T-helper 2 cell (primary cell): ENCODE results near the gene FTO.
"Not testable (repeated sequence)": the region's sequence is repeated elsewhere in the genome, so short reads cannot be mapped to it uniquely, and the experiment has no call there.

ENCODE experiments used
- DNase-seq, 5 experiments: peaks; one replicate each; pipeline versions ENCODE4 v3.0.0 to v3.0.0-alpha.2; 2012 to 2022
- total RNA-seq, 2 donors: gene quantifications; one replicate each; lab custom pipeline; 2026; lab: John Stamatoyannopoulos, UW

FTO gene
- total RNA-seq, result 38.3 to 46.7 reads per million in 2 donors

DNA sequence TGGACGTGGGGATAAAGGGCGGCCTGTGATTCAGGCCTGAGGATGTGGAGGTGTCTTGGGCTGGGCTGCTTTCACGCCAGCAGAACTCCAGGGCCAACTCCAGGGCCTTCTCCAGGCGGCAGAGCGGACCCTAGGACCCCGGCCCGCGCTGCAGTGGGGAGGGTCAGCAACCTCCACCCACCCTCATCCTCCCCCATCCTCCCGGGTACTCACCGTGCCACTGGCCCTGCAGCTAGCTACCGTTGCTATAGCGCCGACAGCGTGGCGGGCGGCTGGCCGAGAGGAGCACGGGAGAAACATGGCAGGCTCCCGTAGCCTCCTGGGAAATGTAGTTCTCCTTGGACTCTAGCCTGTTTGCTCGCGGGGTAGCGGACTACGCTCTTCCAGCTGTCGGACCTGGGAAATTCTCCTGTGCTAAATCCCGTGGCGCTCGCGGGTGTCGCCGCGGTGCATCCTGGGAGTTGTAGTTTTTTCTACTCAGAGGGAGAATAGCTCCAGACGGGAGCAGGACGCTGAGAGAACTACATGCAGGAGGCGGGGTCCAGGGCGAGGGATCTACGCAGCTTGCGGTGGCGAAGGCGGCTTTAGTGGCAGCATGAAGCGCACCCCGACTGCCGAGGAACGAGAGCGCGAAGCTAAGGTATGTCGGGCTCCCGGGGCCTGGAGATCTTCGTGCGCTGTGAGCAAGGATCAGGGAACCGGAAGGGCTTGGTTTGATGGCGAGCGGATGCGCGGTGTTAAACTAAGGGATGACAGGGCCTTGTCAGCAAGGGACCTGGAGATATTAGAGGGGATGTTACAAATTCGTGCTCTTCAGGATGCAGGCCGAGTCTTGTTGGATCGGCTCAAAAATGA lies at the start of gene FTO, which contains the start of gene RPGRIP1L:
Gene FTO (plus strand): TSS at position 567 of the 855 bp plus-strand sequence.
Gene RPGRIP1L (minus strand): TSS at position 270 of the 855 bp plus-strand sequence. CDS start 3,136 bp downstream, outside the sequence.
- peak; percentile 84 to 99 (median 96) for DNase-seq

DNA sequence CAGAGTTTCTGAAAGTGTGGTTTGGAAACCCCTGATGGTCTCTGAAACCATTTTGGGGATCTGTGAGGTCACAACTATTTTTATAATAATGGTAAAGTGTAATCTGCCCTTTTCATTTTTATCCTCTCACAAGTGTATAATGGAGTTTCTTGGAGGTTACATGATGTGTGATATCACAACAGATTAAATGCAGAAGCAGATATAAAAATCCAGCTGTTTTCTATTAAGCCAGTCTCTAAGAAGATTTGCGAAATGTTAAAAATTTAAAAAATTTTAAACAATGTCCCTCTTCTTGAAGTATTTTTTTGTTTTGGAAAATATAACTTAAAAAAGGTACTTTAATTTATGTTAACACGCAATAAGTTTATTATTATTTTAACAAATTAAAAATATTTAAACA lies 49.0 kb upstream of the FTO start:
- DNase-seq, result no peak

DNA sequence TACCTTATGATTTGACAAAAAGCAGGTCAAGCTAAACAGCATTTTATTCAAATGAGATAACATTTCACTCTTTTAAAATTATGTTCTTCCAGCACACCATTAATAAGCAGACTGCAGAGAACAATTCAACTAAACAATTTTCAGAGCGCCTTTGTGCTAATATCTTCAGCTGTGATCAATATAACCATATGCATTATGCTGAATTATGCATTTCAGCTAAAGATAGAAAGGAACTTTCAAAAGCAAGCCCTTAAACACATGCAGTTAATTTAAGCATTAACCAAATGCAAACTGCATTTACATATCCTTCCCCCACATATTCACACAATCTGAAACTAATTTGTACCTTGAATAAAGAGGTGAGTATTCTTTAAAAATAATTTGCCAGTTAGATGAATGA lies 41.9 kb upstream of the FTO start:
- DNase-seq, result no peak

DNA sequence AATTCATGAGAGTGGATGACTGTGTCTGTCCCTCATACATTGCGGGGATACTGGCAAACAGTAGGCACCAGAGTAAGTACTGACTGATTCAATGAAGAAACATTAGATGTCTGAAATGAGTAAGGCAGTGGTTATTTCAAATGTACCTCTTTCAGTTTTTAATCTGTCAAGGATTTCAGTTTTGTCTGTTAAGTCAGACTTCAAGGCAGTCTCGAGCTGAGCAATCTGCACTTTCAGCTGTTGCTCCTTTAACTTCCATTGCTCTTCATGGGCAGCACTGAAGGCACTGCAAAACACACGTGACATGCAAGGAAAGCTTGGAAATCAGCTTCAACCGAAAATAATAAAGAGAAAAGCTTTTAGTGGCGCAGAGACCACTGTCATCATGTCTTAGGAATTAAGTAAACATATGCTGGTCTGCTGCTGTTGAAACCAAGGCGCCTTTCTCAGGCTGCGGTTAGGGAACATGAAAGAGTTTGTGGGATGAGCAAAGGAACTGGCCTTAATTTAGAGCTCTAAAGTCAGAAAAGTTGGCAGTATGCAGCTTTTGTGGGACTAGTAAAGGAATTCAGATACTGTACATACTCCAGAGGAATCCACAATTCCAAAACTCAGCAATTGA lies 39.1 kb upstream of the FTO start:
- peak in 2 of 5 experiments; percentile 0 to 86 for DNase-seq

DNA sequence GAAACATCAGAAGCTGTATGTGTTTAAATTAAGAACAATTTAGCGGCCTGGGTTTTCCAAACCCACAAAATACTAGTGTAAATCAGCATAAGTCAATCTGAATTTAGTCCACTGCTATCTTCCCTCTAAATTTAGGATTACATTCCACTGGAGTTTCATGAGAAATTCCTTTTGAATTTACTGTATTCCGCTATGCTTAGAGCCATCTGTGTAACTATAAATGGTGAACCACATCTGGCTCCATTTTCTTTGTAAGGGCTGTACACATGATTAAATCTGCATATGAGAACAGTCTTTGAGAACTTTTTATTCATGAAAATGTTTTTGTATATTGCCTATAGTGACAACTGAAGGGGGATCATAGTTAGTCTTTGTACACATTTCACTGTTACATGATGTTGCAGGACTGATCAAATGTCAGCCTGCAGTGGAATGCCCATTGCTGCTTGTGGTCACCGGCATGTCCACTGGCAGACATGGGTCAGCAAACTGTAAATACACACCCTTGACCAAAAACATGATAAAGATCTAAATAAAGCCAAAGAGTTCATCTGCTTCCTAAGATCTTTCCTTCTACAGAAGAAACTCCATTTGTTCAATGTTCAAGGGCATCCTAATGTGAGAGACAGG lies 37.1 kb upstream of the FTO start:
- DNase-seq, result no peak

DNA sequence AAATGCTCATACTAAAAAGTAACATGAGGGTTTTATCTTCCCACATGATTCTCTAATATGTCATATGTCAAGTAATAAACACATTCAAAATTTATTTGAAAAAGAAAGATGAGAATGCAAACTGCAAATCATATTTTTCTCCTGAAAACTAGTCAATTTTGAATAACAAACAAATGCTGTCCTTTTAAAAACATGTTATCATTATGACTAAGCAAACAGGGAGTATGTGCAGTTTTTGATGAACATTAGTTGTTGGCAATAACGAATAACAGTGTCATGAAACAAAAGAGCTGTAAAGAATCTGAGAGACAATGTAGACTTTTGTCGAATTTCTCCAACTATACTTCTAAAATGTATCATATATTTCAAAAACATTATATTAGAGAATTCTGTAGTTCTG lies 35.1 kb upstream of the FTO start:
- DNase-seq, result peak in 1 of 5 experiments; percentile 21

DNA sequence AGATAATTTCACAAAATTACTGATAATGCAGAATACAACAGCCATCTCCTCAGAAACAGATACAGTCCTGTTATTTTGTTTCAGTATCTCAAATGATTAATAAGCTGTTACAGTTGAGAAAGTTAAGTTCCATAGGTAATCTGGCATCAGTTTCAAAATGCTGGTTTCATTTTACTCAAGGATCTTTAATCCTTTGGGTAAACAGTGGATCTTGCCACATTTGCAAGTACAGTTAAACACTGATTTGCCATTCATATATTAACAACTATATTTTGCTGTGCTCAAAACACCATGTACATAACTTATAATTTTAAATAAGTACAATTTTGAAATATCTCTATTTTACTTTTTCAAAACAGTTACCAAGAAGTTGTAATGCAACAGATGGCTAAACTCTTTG lies 31.5 kb upstream of the FTO start:
- no peak for DNase-seq

DNA sequence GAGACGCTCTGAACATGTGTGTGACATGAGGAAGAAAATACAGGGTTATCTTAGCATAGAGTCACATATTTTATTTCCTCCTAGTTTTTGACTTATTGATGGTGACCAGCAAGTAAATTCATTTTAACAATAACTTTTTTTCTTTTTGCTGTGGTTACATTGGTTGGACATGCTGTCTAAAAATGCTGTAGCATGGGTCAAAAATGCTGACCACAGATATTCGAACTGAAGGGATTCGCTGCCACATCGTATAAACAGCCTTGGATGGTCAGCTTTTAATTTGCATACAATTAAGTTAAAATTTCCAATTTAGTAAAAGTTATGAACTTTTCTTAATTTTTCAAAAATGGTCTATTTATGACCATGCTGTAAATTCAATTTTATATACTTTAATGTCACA lies 30.8 kb upstream of the FTO start:
- DNase-seq, result no peak

DNA sequence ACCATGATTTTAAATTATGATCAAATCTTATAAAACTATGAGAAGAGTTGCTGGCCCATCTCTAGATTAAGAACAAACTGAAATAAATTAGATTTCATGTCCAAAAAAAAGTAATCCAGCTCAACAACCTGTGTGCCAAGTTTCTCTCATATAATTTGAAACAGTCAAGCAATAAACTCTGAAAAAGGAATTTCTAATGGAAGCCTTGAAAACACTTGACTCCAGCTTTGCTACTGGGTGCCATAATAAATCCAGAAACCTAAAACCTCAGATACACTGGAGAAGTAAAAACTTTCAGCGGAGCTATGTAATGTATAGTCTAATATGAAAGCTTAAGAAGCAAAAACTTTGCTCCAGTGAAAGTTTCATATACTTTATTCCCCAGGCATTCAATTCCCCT lies 25.8 kb upstream of the FTO start:
- DNase-seq, result no peak

DNA sequence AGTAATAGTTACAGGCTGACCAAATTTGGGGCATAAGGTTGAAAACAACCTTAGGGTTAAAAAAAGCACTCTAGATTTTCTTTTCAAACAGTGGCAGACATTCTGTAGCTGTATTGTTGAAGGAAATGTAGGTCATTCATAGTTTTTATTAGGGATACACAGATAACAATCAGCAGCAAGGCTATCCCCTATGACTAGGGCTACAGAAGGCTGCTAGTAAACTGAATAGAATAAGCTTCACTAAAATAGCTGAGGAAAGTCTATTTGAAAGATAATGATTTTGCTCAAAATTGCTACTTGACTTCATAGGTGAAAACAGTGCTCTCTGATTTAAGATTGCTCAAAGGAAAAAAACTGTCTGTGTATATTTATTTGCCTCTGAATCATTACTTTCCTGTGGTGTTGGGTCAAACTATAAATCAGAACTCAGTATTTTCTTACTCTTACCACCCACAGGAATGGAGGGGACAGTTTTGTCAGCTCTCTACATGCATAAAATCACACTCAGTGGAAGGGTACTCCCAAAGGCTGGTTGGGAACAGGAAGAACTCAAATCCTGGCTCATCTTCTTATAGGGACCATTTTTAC lies 25.1 kb upstream of the FTO start:
- DNase-seq, result no peak

DNA sequence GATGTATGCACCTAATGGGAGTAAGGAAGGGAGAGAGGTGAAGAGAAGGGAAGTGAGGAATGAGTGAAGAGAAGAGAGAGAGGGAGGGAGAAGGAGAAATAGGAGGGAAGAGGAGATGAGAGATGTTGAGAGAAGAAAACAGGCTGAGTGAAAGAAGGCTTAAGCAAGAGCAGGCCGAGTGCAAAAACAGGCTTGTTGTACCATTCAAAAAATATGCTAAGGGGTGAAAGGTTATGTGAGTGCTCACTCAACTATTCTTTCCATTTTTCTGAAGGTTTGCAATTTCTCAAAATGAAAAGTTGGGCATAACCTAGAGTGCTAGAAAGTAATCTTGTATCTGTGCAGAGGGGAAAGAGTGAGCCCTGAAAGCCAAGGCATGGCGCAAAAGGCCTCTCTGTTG lies 23.2 kb upstream of the FTO start:
- DNase-seq, result no peak

DNA sequence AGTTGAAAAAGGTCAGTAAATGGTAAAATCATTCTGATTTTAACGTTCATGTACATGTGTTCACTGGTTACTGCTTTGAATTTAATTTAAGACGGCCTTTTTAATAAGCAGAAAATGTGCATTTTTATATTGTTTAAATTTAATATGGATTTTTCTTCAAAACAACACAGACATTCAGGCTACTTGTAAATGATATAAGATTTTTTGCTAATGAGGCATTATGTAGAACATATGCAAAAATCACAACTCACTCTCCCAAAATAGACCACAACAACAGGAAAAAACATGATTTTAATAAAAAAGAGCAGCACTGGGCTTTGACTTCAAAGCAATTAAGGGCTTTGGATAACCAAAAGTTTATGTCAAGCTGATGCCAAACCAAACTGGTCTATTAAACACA lies 22.6 kb upstream of the FTO start:
- no peak for DNase-seq

DNA sequence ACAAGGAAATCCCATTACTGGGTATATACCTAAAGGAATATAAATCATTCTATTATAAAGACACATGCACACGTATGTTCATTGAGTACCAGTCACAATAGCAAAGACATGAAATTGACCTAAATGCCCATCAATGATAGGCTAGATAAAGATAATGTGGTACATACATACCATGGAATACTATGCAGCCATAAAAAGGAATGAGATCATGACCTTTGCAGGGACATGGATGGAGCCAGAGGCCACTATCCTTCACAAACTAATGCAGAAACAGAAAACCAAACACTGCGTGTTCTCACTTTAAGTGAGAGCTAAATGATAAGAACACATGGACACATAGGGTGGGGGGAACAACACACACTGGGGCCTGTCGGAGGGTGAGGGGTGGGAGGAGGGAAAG lies 18.6 kb upstream of the FTO start:
- not testable (repeated sequence) for DNase-seq

DNA sequence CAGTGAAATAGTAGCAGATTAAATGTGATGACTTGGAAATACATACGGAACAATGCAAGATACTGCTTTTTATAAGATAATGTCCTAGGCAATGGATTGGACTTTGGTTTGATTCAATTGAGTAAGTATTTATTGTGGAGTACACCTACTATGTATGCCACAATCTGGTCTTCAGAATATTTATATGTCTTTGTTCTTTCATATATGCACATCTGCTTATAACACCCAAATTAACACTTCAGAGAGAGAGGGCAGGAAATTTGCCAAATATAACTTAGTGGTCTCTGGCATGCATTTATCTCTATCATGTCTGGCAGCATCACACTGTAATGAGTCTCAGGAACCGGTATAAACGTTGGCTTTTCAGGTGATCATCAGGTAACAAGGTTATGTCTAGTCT lies 17.2 kb upstream of the FTO start:
- DNase-seq, result no peak

DNA sequence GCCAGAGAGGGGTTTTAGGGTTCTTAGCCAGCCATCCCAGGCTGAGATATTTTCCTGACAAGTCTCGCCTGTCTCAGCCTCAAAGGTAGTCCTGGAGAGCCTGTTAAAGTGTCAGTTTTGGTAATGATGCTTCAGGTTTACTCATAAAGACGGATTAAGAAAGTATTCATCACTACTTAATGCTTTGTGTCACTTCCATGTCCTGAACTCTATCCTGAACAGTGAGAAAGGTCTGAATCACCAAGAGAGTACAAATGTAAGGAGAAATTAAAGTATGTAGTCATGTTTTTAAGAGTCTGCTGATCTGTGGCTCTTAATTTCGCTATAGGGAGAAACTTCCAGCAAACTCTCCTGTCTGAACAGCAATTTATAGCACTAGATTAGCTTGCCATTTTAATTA lies 14.3 kb upstream of the FTO start:
- DNase-seq, result no peak

DNA sequence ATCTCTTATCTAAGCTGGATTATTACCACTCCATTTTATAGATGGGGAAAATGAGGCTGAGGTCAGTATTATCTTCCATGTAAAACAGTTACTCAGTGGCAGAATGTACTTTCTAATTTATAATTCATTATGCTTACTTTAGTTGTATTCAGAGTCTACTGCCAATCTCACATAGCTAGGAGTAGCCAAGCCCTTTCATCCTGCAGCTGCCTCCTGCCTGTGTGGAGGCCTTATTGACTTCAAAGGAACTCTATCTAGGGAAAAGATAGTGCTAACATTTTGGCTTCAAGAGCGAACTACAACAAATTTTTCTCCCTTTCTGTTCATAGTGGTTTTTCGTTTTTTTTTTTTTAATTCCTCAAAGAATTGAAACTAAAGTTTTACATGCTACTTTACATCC lies 13.2 kb upstream of the FTO start:
- no peak for DNase-seq

DNA sequence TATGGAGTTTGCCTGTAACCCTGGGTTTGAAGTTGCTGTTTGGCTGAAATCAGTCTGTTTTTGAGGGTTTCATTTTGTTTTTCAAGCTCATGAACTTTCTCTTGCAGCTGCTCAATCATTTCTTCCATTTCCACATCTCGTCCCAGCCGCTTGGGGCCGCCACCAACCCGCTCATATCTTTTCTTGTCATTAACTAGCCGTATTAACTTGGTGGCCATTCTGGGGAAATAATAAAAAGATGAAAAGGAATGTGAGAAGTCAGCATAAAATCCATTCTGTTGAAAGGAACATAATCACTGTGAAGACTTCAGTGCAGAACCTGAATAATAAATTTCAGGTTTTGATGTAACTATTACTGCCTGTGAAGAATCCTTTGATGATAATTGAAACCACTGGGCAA lies 11.8 kb upstream of the FTO start:
- DNase-seq, result no peak

DNA sequence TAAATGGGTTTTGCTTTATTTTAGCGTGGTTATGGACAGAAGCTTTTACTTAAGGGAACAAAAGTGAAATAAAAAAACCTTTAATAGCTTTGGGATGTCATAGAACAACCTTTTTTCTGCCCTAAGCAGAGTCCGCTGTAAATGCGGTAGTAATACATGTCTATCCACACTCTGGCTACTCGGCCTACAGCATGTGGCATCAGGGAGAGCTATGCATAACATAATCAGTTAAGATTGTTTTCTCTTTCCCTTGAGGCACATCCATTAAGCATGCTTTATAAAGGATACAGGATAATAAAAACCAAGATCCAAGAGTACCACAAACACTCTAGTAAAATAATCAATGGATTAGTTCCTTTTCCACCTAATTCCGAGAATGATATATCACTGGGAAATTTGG lies 10.6 kb upstream of the FTO start:
- DNase-seq, result no peak

DNA sequence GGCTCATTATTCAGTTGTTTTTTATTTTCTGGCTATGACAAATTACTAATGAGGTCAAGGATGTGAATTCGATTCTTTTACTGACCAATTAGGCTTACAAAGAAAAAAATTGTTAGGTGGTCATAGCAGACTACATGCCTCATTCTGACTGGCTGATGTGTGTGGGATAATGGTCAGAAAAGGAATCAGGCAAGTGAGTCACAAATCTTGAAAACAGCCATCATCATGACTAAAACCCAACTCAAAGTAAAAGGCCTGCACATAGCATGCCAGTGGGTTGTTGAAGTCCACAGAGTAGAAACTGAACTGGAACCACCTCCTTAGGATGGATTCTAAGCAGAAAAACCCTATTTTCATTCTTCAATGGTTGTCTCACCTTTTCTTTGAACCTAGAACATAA lies 8.9 kb upstream of the FTO start:
- DNase-seq, result no peak

DNA sequence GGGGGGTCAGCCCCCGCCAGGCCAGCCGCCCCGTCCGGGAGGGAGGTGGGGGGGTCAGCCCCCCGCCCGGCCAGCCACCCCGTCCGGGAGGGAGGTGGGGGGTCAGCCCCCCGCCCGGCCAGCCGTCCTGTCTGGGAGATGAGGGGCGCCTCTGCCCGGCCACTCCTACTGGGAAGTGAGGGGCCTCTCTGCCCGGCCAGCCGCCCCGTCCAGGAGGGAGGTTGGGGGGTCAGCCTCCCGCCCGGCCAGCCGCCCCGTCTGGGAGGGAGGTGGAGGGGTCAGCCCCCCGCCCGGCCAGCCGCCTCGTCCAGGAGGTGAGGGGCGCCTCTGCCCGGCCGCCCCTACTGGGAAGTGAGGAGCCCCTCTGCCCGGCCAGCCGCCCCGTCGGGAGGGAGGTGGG lies 5.7 kb upstream of the FTO start:
- DNase-seq, result not testable (repeated sequence)

DNA sequence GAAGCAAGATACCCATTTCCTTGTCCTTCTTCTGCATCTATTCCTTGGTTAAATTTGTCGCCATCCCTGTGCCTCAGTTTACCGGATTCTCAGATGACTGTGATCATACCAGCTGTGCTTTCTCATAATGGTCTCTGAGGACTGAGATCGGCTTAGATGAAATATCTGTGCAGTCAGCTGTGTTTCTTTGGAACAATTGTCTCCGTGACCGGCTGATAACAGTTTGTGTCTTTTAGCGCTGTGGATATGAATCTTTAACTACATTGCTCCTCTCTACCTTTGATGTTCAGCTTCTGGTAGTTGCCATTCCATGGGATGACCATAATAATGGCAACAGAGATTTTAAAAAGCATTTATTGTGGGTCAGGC lies 473 bp downstream of the FTO start:
- DNase-seq, result no peak

DNA sequence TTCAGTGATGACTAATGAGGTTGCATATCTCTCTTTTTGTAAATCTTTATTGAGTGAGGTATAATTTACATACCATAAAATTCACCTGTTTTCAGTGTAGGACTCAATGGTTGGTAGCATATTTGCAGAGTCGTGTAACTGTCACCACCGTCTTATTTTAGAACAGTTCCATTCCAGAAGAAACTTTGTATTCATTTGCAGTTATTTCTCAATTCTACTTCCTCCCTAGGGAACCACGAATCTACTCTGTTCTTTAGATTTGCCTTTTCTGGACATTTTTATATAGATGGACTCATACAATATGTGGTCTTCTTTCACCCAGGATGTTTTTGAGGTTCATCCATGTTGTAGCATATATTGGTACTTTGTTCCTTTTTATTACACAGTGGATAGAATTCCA lies 3.7 kb downstream of the FTO start:
- no peak for DNase-seq

DNA sequence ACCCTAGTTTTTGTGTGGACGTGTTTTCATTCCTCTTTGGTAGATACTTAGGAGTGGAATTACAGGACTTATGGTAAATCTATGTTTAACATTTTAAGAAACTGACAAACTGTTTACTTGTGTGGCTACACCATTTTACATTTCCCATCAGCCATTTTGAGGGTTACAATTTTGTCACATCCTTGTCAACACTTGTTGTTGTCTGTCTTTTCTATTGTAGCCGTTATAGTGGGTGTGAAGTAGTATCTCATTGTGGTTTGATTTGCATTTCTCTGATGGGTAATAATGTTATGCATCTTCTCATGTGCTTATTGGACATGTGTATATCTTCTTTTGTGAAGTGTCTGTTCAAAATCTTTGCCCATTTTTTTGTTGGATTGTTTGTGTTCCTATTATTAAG lies 4.5 kb downstream of the FTO start:
- DNase-seq, result peak in 1 of 5 experiments; percentile 11

DNA sequence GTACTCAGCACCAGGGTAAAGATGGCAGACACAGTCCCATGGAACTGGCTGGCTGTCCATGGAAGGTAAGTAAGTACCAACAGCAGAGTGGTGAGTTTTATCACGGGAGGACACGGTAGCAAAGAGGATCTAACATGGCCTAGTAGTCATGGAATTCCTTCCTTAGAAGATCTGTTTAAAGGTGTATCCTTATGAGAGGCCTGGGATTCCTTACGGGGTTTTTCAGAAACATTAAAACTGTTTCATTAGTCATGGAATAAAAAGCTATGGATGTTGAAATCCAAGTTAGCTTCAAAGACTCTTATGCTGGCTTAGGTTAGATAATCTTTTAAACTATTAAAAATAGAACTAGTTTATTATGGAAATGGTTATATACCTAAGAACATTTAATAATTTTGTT lies 7.4 kb downstream of the FTO start:
- no peak for DNase-seq
